Measurements from ENCODE around the gene XAF1.

The XAF1 gene

GRCh38 chr17:6712854-6713129 is 43.1 kb upstream of the XAF1 start:
- ATAC-seq = no peak
- no peak for TF ChIP-seq SNAI2 (CRISPR knock-in tag; IDR thresholded peaks at IDR 0.05)
- TF ChIP-seq OSR1 (CRISPR knock-in tag; IDR thresholded peaks at IDR 0.05) = no peak
- TF ChIP-seq PATZ1 (CRISPR knock-in tag; IDR thresholded peaks at IDR 0.05; ENCODE audit: borderline replicate concordance) = no peak
- TF ChIP-seq POU6F1 (CRISPR knock-in tag; IDR thresholded peaks at IDR 0.05; ENCODE audit: borderline replicate concordance, low read depth) = no peak
- no peak for TF ChIP-seq ESRRG (CRISPR knock-in tag; IDR thresholded peaks at IDR 0.05)
- no peak for TF ChIP-seq CSRNP3 (CRISPR knock-in tag; IDR thresholded peaks at IDR 0.05)
- no peak for TF ChIP-seq TOX (CRISPR knock-in tag; IDR thresholded peaks at IDR 0.05; ENCODE audit: borderline replicate concordance)
- TF ChIP-seq TSHZ2 (CRISPR knock-in tag; IDR thresholded peaks at IDR 0.05) = no peak
- no peak for TF ChIP-seq ZC3H10 (CRISPR knock-in tag; IDR thresholded peaks at IDR 0.05)
- no peak for TF ChIP-seq ARNTL (CRISPR knock-in tag; IDR thresholded peaks at IDR 0.05; ENCODE audit: borderline replicate concordance, low read depth)
- no peak for TF ChIP-seq ZNF565 (CRISPR knock-in tag; conservative IDR thresholded peaks at IDR 0.05; ENCODE audit: low read depth)
- no peak for TF ChIP-seq CSDC2 (CRISPR knock-in tag; IDR thresholded peaks at IDR 0.05)
- no peak for TF ChIP-seq ZFP3 (CRISPR knock-in tag; IDR thresholded peaks at IDR 0.05)
- TF ChIP-seq GLIS3 (CRISPR knock-in tag; IDR thresholded peaks at IDR 0.05) = no peak

GRCh38 chr17:6713130-6713917 is 42.5 kb upstream of the XAF1 start, which contains the start of gene SLC13A5:
TSS of gene SLC13A5 (minus strand) at chr17:6713369. CDS start at chr17:6713333, 36 bp downstream.
- peak; percentile 83 for ATAC-seq
- no peak for TF ChIP-seq ZC3H10 (CRISPR knock-in tag; IDR thresholded peaks at IDR 0.05)
- TF ChIP-seq ARNTL (CRISPR knock-in tag; IDR thresholded peaks at IDR 0.05; ENCODE audit: borderline replicate concordance, low read depth) = no peak
- TF ChIP-seq ZNF8 (CRISPR knock-in tag; IDR thresholded peaks at IDR 0.05) = no peak

- TF ChIP-seq BACH2 (CRISPR knock-in tag; IDR thresholded peaks at IDR 0.05; ENCODE audit: borderline replicate concordance) = no peak
- no peak for TF ChIP-seq OSR1 (CRISPR knock-in tag; IDR thresholded peaks at IDR 0.05)
- TF ChIP-seq ZNF8 (CRISPR knock-in tag; IDR thresholded peaks at IDR 0.05) = no peak
- TF ChIP-seq ARNTL (CRISPR knock-in tag; IDR thresholded peaks at IDR 0.05; ENCODE audit: borderline replicate concordance, low read depth) = no peak
- TF ChIP-seq POU6F1 (CRISPR knock-in tag; IDR thresholded peaks at IDR 0.05; ENCODE audit: borderline replicate concordance, low read depth) = no peak
- no peak for TF ChIP-seq GLIS3 (CRISPR knock-in tag; IDR thresholded peaks at IDR 0.05)
- TF ChIP-seq PPARA (CRISPR knock-in tag; IDR thresholded peaks at IDR 0.05; ENCODE audit: borderline replicate concordance) = no peak
- no peak for TF ChIP-seq ESRRG (CRISPR knock-in tag; IDR thresholded peaks at IDR 0.05)
- no peak for TF ChIP-seq TCF4 (CRISPR knock-in tag; IDR thresholded peaks at IDR 0.05; ENCODE audit: borderline replicate concordance)
- no peak for TF ChIP-seq ZFP30 (CRISPR knock-in tag; IDR thresholded peaks at IDR 0.05)
- no peak for TF ChIP-seq ZNF70 (CRISPR knock-in tag; IDR thresholded peaks at IDR 0.05)
- TF ChIP-seq TSHZ2 (CRISPR knock-in tag; IDR thresholded peaks at IDR 0.05) = no peak
- TF ChIP-seq ISL1 (CRISPR knock-in tag; IDR thresholded peaks at IDR 0.05) = no peak
- no peak for TF ChIP-seq CSDC2 (CRISPR knock-in tag; IDR thresholded peaks at IDR 0.05)
- no peak for TF ChIP-seq TOX (CRISPR knock-in tag; IDR thresholded peaks at IDR 0.05; ENCODE audit: borderline replicate concordance)
- no peak; the same call in 2 of the 3 replicates for ATAC-seq
These were observed 42.0 kb upstream of the XAF1 start for GRCh38 chr17:6713918-6714271.
